HAP-1 (cell line): ENCODE results near the gene FPR2.
"Not testable (repeated sequence)": the region's sequence is repeated elsewhere in the genome, so short reads cannot be mapped to it uniquely, and the experiment has no call there.

Experiments used
- DNase-seq, 2 experiments: peaks; one replicate each; pipeline ENCODE4 v3.0.0-alpha.2; 2016 to 2020; ENCODE audit warnings: low spot score in 2 of 2
- H3K27me3 ChIP-seq: fragments of 250-450 bp; sonication (Bioruptor Pico); 2 replicates; pipeline ENCODE4 v1.5.1; 2020; ENCODE audit warnings: low read depth, mild to moderate bottlenecking, moderate library complexity
- H3K36me3 ChIP-seq: fragments of 250-450 bp; sonication (Bioruptor Pico); replicated peaks from 2 replicates; pipeline ENCODE4 v1.5.1; 2020; ENCODE audit warnings: mild to moderate bottlenecking
- H3K4me1 ChIP-seq: fragments of 250-450 bp; sonication (Bioruptor Pico); 2 replicates; pipeline ENCODE4 v1.5.1; 2020; ENCODE audit warnings: mild to moderate bottlenecking
- H3K4me3 ChIP-seq: fragments of 250-450 bp; sonication (Bioruptor Pico); 2 replicates; pipeline ENCODE4 v1.5.1; 2020; ENCODE audit warnings: mild to moderate bottlenecking, moderate library complexity
- H3K9me3 ChIP-seq: fragments of 250-450 bp; sonication (Bioruptor Pico); 2 replicates; pipeline ENCODE4 v1.5.1; 2020; ENCODE audit warnings: mild to moderate bottlenecking, moderate library complexity
- in situ Hi-C: fragments of 300-500 bp; cut with MboI; formaldehyde crosslinking; loops from 3 replicates; pipeline ENCODE4 v1.14.3; 2020; ENCODE audit warnings: low sequenced_read_pairs, inconsistent platforms, mixed read lengths

FPR2 gene

GRCh38 chr19:51750400-51751094 lies 10.4 kb upstream of the FPR2 start:
- no peaks in the 10 kb centered on the region for H3K27me3 ChIP-seq
- no peak for DNase-seq
- no peaks in the 10 kb centered on the region for H3K4me1 ChIP-seq
- H3K36me3 ChIP-seq: no peaks in the 10 kb centered on the region
- no peak overlapping the region for H3K4me3 ChIP-seq
- in situ Hi-C loops: no loop called here
- H3K9me3 ChIP-seq: no peaks in the 10 kb centered on the region

GRCh38 chr19:51751655-51752054 lies 9.3 kb upstream of the FPR2 start, which contains the start of gene FPR1:
Gene FPR1 (minus strand): TSS chr19:51751878. CDS start chr19:51746994, 4,884 bp downstream.
- H3K36me3 ChIP-seq: no peaks in the 10 kb centered on the region
- H3K9me3 ChIP-seq: no peaks in the 10 kb centered on the region
- no peaks in the 10 kb centered on the region for H3K27me3 ChIP-seq
- DNase-seq: no peak
- no peak within 1 kb of the TSS for H3K4me3 ChIP-seq
- in situ Hi-C loops: no loop called here
- no peaks in the 10 kb centered on the region for H3K4me1 ChIP-seq

- in situ Hi-C loops: no loop called here
- Histone ChIP-seq H3K36me3 (no peaks in the 10 kb centered on the region), H3K27me3 (no peaks in the 10 kb centered on the region), H3K4me3 (no peak overlapping the region), H3K4me1 (no peaks in the 10 kb centered on the region), H3K9me3 (no peaks in the 10 kb centered on the region)
- no peak for DNase-seq
These were observed 6.9 kb upstream of the FPR2 start for GRCh38 chr19:51754109-51754508.

GRCh38 chr19:51754770-51755169 lies 6.2 kb upstream of the FPR2 start:
- Histone ChIP-seq H3K9me3 (no peaks in the 10 kb centered on the region), H3K4me1 (no peaks in the 10 kb centered on the region), H3K4me3 (no peak overlapping the region), H3K36me3 (no peaks in the 10 kb centered on the region), H3K27me3 (no peaks in the 10 kb centered on the region)
- in situ Hi-C loops: no loop called here
- DNase-seq: no peak

GRCh38 chr19:51755571-51755970 lies 5.4 kb upstream of the FPR2 start:
- in situ Hi-C loops: no loop called here
- Histone ChIP-seq H3K4me3 (no peak overlapping the region), H3K9me3 (no peaks in the 10 kb centered on the region), H3K36me3 (no peaks in the 10 kb centered on the region), H3K4me1 (no peaks in the 10 kb centered on the region), H3K27me3 (no peaks in the 10 kb centered on the region)
- no peak for DNase-seq

- H3K36me3 ChIP-seq: no peaks in the 10 kb centered on the region
- H3K4me3 ChIP-seq: no peak overlapping the region
- H3K4me1 ChIP-seq: no peaks in the 10 kb centered on the region
- H3K9me3 ChIP-seq: no peaks in the 10 kb centered on the region
- no peaks in the 10 kb centered on the region for H3K27me3 ChIP-seq
- in situ Hi-C loops: no loop called here
- no peak for DNase-seq
These were observed 716 bp downstream of the FPR2 start for GRCh38 chr19:51761696-51762095.

GRCh38 chr19:51765086-51765485 lies 4.1 kb downstream of the FPR2 start:
- no peaks in the 10 kb centered on the region for H3K9me3 ChIP-seq
- H3K27me3 ChIP-seq: no peaks in the 10 kb centered on the region
- no peaks in the 10 kb centered on the region for H3K4me1 ChIP-seq
- in situ Hi-C loops: no loop called here
- no peak overlapping the region for H3K4me3 ChIP-seq
- no peaks in the 10 kb centered on the region for H3K36me3 ChIP-seq
- no peak for DNase-seq

- no peak for DNase-seq
- H3K36me3 ChIP-seq: no peaks in the 10 kb centered on the region
- no peaks in the 10 kb centered on the region for H3K4me1 ChIP-seq
- H3K27me3 ChIP-seq: no peaks in the 10 kb centered on the region
- in situ Hi-C loops: no loop called here
- H3K4me3 ChIP-seq: no peak overlapping the region
- no peaks in the 10 kb centered on the region for H3K9me3 ChIP-seq
These were observed 5.5 kb downstream of the FPR2 start for GRCh38 chr19:51766461-51766860.

- in situ Hi-C loops: no loop called here
- Histone ChIP-seq H3K4me3 (no peak overlapping the region), H3K4me1 (no peaks in the 10 kb centered on the region), H3K9me3 (no peaks in the 10 kb centered on the region), H3K36me3 (no peaks in the 10 kb centered on the region), H3K27me3 (no peaks in the 10 kb centered on the region)
- no peak for DNase-seq
These were observed 10.6 kb downstream of the FPR2 start for GRCh38 chr19:51771376-51772130.

GRCh38 chr19:51772977-51773376 lies 12.0 kb downstream of the FPR2 start:
- no peak for DNase-seq
- no peaks in the 10 kb centered on the region for H3K36me3 ChIP-seq
- in situ Hi-C loops: no loop called here
- no peak overlapping the region for H3K4me3 ChIP-seq
- no peaks in the 10 kb centered on the region for H3K27me3 ChIP-seq
- H3K4me1 ChIP-seq: no peaks in the 10 kb centered on the region
- no peaks in the 10 kb centered on the region for H3K9me3 ChIP-seq

GRCh38 chr19:51776561-51776960 lies 15.6 kb downstream of the FPR2 start:
- H3K4me3 ChIP-seq, in situ Hi-C loops, H3K4me1 ChIP-seq, DNase-seq, H3K27me3 ChIP-seq, H3K36me3 ChIP-seq, H3K9me3 ChIP-seq: not testable (repeated sequence)

- DNase-seq: peak; percentile 58 to 65
- Histone ChIP-seq H3K36me3 (no peaks in the 10 kb centered on the region), H3K9me3 (no peaks in the 10 kb centered on the region), H3K27me3 (no peaks in the 10 kb centered on the region; the same call in 1 of the 2 replicates), H3K4me3 (no peak overlapping the region), H3K4me1 (no peaks in the 10 kb centered on the region)
- in situ Hi-C loops: no loop called here
These were observed 16.8 kb downstream of the FPR2 start for GRCh38 chr19:51777570-51778462.

GRCh38 chr19:51779181-51779580 lies 18.2 kb downstream of the FPR2 start:
- Histone ChIP-seq H3K9me3 (no peaks in the 10 kb centered on the region), H3K27me3 (no peaks in the 10 kb centered on the region; the same call in 1 of the 2 replicates), H3K36me3 (no peaks in the 10 kb centered on the region), H3K4me3 (no peak overlapping the region), H3K4me1 (no peaks in the 10 kb centered on the region)
- DNase-seq: no peak
- in situ Hi-C loops: no loop called here

- H3K36me3 ChIP-seq: no peaks in the 10 kb centered on the region
- H3K4me3 ChIP-seq: no peak overlapping the region
- no peaks in the 10 kb centered on the region for H3K9me3 ChIP-seq
- no peaks in the 10 kb centered on the region; the same call in 1 of the 2 replicates for H3K27me3 ChIP-seq
- no peak for DNase-seq
- H3K4me1 ChIP-seq: no peaks in the 10 kb centered on the region
- in situ Hi-C loops: no loop called here
These were observed 18.7 kb downstream of the FPR2 start for GRCh38 chr19:51779703-51780102.
